AG09319 (cell line): ENCODE data around the gene EAF1.
"Not testable (repeated sequence)": the region's sequence is repeated elsewhere in the genome, so short reads cannot be mapped to it uniquely, and the experiment has no call there.

Experiments
- DNase-seq: peaks from one replicate; pipeline ENCODE4 v3.0.0-alpha.2; 2010; ENCODE audit warnings: low read depth; ENCODE audit errors: extremely low read depth
- TF ChIP-seq, protein P1 (sequence below): IDR thresholded peaks from 2 replicates; pipeline ENCODE4 v1.5.1; 2011; ENCODE audit warnings: low read depth, mild to moderate bottlenecking, inconsistent platforms, low read length, moderate library complexity

The EAF1 gene

DNA sequence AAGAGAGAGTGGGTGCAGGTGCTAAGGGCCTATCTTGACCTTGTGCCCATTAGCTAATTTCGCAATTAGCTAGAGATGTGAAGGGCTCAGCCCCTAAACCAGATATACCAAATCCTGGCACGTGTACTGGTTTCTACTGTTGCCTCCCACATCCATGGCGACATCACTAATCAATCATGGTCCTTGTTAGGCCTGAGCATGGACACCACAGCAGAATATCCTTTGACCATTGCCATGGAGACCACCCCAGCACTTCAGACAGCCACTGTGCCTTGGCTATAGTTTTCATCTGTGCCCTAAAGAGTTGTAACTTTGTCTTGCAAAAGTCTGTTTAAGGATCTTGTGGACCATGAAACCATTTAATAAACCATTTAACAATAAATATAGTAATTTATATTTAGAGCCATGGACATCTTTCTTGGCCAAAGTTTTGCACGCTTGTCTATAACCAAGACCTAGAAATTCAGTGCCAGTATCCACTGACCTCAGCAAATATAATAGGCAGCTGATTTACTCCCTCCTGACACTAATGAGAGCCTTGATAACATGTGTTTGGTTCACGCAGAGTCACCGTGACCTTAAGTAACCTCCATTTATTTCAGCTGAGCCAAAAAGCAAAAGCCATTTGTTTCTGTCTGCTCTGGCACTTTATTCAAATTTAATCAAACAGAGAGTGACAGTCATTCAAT lies 50.7 kb downstream of the EAF1 start:
- TF ChIP-seq, protein P1, sequence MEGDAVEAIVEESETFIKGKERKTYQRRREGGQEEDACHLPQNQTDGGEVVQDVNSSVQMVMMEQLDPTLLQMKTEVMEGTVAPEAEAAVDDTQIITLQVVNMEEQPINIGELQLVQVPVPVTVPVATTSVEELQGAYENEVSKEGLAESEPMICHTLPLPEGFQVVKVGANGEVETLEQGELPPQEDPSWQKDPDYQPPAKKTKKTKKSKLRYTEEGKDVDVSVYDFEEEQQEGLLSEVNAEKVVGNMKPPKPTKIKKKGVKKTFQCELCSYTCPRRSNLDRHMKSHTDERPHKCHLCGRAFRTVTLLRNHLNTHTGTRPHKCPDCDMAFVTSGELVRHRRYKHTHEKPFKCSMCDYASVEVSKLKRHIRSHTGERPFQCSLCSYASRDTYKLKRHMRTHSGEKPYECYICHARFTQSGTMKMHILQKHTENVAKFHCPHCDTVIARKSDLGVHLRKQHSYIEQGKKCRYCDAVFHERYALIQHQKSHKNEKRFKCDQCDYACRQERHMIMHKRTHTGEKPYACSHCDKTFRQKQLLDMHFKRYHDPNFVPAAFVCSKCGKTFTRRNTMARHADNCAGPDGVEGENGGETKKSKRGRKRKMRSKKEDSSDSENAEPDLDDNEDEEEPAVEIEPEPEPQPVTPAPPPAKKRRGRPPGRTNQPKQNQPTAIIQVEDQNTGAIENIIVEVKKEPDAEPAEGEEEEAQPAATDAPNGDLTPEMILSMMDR: no peak
- DNase-seq: no peak

DNA sequence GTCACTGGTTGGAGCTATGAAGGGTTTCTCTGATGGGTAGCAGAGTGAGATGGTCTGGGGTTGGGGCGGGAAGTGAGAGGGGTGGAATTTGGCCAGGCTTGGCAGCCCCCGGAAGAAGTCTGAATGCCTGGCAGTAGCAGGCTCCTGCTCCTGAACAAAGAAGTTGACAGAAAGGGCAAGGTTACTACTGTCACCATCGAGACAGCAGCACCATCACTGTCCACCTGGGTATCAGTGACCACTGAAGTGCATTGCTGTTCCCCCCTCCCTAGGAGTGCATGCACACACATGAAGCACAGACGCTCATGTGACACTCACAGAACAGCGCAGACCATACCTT lies 51.2 kb downstream of the EAF1 start:
- DNase-seq: no peak
- TF ChIP-seq, protein P1: no peak

DNA sequence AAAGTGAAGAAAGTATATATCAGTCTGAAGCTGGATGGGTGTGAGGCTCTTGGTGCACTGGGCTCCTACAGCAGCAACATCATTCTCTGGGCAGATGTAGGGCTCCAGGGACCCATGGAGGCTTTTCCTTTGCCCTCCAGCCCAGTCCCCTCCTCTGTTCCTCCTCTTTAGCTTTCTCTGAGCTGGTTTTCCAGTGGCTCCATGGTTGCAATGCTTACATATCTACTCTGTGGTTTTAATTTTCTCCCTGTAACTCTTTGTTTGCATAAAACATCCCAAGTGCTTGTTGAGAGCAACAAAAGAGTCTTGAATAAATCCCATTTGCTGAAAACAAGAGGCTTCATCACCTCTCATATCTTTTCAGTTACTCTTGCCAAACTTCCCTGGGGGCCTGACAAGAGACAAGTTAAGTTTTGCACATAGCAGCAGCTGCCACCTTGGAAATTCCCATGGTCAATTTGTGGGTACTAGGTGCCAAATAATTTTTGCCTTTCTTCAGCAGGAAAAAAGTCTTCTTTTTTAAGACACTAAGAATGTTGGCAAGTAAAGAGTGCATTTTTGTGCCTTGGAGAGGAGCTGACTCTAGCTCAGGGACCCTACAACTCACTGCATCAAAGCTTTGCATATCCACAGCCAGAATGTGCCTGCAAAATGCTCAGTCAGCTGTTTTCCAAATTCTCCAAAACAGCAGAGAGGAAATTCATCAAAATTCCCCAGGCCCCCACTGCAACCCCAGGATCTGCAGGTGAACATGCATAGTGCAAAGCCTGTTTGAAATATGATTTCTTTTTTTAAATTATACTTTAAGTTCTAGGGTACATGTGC lies 52.2 kb downstream of the EAF1 start:
- TF ChIP-seq, protein P1: no peak
- no peak for DNase-seq

DNA sequence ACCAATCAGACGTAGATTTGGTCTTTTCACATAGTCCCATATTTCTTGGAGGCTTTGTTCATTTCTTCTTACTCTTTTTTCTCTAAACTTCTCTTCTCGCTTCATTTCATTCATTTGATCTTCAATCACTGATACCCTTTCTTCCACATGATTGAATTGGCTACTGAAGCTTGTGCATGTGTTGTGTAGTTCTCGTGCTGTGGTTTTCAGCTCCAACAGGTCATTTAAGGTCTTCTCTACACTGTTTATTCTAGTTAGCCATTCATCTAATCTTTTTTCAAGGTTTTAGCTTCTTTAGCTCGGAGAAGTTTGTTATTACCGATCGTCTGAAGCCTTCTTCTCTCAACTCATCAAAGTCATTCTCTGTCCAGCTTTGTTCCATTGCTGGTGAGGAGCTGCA lies 57.2 kb downstream of the EAF1 start:
- DNase-seq: not testable (repeated sequence)

DNA sequence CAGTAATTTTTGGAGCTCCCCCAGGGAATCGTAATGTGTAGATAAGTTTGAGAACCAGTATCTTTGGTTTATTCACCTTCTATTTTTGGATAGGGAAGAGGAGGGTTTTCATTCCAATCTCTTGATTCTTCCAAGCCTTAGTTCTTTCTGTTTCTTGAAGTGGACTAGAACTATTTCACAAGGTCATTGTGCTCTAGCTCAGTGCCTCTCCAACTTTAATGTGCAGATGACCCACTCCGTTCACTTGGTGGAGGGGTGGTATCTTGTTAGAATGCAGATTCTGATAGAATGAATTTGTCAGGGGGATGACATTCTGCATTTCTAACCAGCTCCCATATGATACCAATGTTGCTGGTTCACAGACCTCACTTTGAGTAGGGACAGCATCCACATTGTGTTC lies 58.6 kb downstream of the EAF1 start:
- TF ChIP-seq, protein P1: no peak
- DNase-seq: no peak

DNA sequence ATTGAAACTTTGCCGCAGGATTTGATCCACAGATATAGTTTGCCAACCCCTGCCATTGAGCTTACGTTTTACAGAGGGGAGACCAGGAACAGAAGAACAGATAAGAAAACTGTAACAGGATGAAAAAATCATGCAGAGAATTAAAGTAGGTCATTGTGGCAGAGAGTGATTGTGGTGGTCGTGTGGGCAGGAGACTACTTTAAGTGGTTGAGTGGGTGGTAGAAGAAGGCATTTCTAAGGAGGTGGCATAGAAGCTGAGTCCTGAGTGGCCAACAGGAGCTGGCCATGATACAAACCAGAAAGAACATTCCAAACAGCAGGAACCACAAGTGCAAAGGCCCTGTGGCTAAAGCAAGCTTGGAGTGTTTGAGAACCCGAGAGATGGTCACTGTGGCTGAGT lies 59.6 kb downstream of the EAF1 start:
- TF ChIP-seq, protein P1: no peak
- DNase-seq: no peak

DNA sequence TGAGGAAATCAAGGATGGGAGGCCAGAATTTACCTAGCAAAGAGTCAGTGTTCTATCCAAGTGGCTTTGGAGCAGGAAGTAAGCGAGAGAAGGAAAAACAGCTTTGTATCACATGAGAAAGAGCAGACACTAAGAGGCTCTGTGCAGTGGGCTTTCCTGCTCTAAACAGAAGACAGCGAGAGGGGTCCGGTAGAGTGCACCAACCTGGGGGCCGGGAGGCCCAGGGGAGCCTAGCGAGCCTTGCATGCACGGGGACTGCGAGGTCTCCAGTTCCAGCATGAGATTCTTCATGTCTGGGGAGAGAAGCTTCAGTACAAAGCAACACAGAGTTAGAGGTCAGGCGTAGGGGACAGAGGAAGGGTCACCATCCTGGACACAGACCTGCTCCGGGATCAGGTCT lies 60.6 kb downstream of the EAF1 start:
- no peak for DNase-seq
- TF ChIP-seq, protein P1: no peak

DNA sequence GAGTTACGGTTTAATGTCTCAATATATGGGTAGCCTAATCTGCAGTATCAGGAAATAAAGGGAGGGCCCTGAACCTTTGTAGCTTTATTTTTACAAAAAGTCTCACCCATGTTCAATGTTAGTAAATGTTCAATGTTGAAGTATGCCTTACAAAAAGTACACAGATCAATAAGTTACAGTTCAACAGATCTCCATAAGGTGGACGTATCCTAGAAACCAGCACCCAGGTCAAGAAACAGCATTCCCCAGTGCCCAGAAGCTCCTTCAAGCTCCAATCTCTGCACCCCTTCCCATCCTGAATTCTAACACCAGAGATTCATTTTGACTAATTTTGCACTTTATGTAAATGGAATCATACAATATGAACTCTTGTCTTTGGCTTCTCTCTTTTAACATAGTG lies 62.8 kb downstream of the EAF1 start:
- TF ChIP-seq, protein P1: no peak

More for the DNA sequence above, 62.8 kb downstream of the EAF1 start:
- DNase-seq: no peak
